OCI-LY1 (cell line): Measurements from ENCODE around the gene ZNF827.

Experiments used
- EZH2 ChIP-seq: fragments of 200-600 bp; sonication (generic), shearing (Covaris generic); IDR thresholded peaks from 2 replicates; pipeline ENCODE4 v1.8.0; 2017; ENCODE audit warnings: borderline replicate concordance, mixed run types, mild to moderate bottlenecking, antibody characterized with exemption, low read length, moderate library complexity, mixed read lengths
- TF ChIP-seq, protein P1 (sequence below): fragments of 200-600 bp; sonication (generic), shearing (Covaris generic); IDR thresholded peaks from 2 replicates; pipeline ENCODE4 v1.5.1; 2017; ENCODE audit warnings: mild to moderate bottlenecking, antibody characterized with exemption, low read length, moderate library complexity, mixed read lengths

DNA sequence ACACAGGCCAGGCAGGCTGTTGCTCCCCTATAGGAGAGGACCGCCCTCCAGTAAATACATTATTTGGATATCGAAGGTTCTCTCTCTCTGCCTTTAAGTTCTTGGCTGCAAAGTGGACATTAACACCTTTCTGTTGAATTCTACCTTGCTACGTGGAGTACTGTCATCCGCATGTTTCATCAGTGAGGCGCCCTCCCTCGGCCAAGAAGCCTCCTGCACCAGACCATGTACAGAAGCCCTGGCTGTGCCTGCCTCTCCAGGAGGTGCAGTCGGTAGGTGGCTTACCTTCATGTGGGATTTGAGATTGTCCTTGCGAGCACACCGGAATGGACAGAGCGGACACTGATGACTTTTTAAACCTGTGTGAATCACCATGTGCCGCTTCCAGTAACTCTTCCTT, 46.7 kb downstream of the ZNF827 start:
- TF ChIP-seq, protein P1, sequence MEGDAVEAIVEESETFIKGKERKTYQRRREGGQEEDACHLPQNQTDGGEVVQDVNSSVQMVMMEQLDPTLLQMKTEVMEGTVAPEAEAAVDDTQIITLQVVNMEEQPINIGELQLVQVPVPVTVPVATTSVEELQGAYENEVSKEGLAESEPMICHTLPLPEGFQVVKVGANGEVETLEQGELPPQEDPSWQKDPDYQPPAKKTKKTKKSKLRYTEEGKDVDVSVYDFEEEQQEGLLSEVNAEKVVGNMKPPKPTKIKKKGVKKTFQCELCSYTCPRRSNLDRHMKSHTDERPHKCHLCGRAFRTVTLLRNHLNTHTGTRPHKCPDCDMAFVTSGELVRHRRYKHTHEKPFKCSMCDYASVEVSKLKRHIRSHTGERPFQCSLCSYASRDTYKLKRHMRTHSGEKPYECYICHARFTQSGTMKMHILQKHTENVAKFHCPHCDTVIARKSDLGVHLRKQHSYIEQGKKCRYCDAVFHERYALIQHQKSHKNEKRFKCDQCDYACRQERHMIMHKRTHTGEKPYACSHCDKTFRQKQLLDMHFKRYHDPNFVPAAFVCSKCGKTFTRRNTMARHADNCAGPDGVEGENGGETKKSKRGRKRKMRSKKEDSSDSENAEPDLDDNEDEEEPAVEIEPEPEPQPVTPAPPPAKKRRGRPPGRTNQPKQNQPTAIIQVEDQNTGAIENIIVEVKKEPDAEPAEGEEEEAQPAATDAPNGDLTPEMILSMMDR, result peak; percentile 76
- no peak for TF ChIP-seq EZH2
